ENCODE measurements around the gene TMEM258. TPM values are rescaled to one million over a fixed set of nuclear protein-coding genes. Genes with fewer than 3 reads are reported as not detected.
A peak's percentile ranks its signal among the peaks of the same experiment; 100 is the strongest.

The TMEM258 gene
- total RNA-seq, 5 donors from 2014 or later (not counting 1 experiment from before 2014, with no cell fraction given), result 68.1 to 96.0 (median 87.8) TPM

GRCh38 chr11:61827571-61828378 is 35.4 kb upstream of the TMEM258 start, which contains the start of gene FADS2:
FADS2 (plus strand) TSS chr11:61828300; CDS start chr11:61828391, 91 bp downstream.
- Mint-ChIP-seq H3K4me1 (peaks cover 17 to 44% (median 20%) of the 10 kb centered on the region in 3 donors), H3K4me3 (peak within 1 kb of the TSS; percentile 75 to 85 (median 78)), H3K27ac (no peak within 1 kb of the TSS), H3K36me3 (no peaks in the 10 kb centered on the region), H3K27me3 (peaks cover 0 to 44% of the 10 kb centered on the region in 2 donors), H3K9me3 (no peaks in the 10 kb centered on the region)
- no peak within 1 kb of the TSS for H3K27ac ChIP-seq (ENCODE audit: low read length)
- no peaks in the 10 kb centered on the region for H3K36me3 ChIP-seq (ENCODE audit: control insufficient read depth in 2 of 2, extremely low read depth in 1 of 2, insufficient read depth in 1 of 2, low read length in 1 of 2)
- POLR2A ChIA-PET, result interaction anchor here in 1 of 2 donors (0.6 to 0.7 kb wide), 3 partner anchors 18 to 285 kb away, joined by 3 to 6 read pairs (median 5); no protein-coding TSS in a partner anchor
- ATAC-seq (replicated peaks in 1 of 4) (peak; percentile 75 to 90 (median 82)), DNase-seq (peak in 34 of 35 experiments; percentile 29 to 89 (median 58))
- CTCF ChIA-PET, result interaction anchor here in 1 of 2 donors (0.9 to 1.2 kb wide), 2 partner anchors 9 to 31 kb away, joined by 3 to 4 read pairs; no protein-coding TSS in a partner anchor
- 2% methylated on average over 81 of the region's 83 CpGs for WGBS (ENCODE audit: insufficient coverage)
- peak within 1 kb of the TSS; percentile 51 to 76 for H3K4me3 ChIP-seq (ENCODE audit: control insufficient read depth in 1 of 2, extremely low read depth in 1 of 2, low read length in 1 of 2)
- no peaks in the 10 kb centered on the region for H3K9me3 ChIP-seq
- H3K4me1 ChIP-seq (ENCODE audit: control insufficient read depth in 1 of 2, extremely low read depth in 1 of 2, insufficient read depth in 2 of 2, low read length in 2 of 2), result peaks cover 25 to 26% of the 10 kb centered on the region in 2 experiments
- H3K27me3 ChIP-seq (replicated peaks in 1 of 2; ENCODE audit: control insufficient read depth in 2 of 2, extremely low read depth in 1 of 2, insufficient read depth in 2 of 2, low read length in 1 of 2), result peaks cover 0 to 36% of the 10 kb centered on the region in 2 experiments

- Histone ChIP-seq H3K36me3 (ENCODE audit: control insufficient read depth in 2 of 2, extremely low read depth in 1 of 2, insufficient read depth in 1 of 2, low read length in 1 of 2) (no peaks in the 10 kb centered on the region), H3K4me1 (ENCODE audit: control insufficient read depth in 1 of 2, extremely low read depth in 1 of 2, insufficient read depth in 2 of 2, low read length in 2 of 2) (peaks cover 25 to 26% of the 10 kb centered on the region in 2 experiments), H3K4me3 (ENCODE audit: control insufficient read depth in 1 of 2, extremely low read depth in 1 of 2, low read length in 1 of 2) (peak overlapping the region; percentile 51), H3K27me3 (replicated peaks in 1 of 2; ENCODE audit: control insufficient read depth in 2 of 2, extremely low read depth in 1 of 2, insufficient read depth in 2 of 2, low read length in 1 of 2) (peaks cover 0 to 36% of the 10 kb centered on the region in 2 experiments), H3K27ac (ENCODE audit: low read length) (no peak overlapping the region), H3K9me3 (no peaks in the 10 kb centered on the region)
- Mint-ChIP-seq H3K9me3 (no peaks in the 10 kb centered on the region), H3K4me1 (peaks cover 17 to 39% (median 20%) of the 10 kb centered on the region in 3 donors), H3K27ac (no peak overlapping the region), H3K27me3 (peaks cover 0 to 41% of the 10 kb centered on the region in 2 donors), H3K4me3 (peak overlapping the region; percentile 75 to 85 (median 78)), H3K36me3 (no peaks in the 10 kb centered on the region)
- CTCF ChIA-PET, result interaction anchor here in 1 of 2 donors (0.9 to 2.0 kb wide), 2 partner anchors 9 to 30 kb away, joined by 3 to 6 read pairs; no protein-coding TSS in a partner anchor
- POLR2A ChIA-PET, result no interaction called here
- ATAC-seq (replicated peaks in 1 of 4) (no peak), DNase-seq (peak in 3 of 35 experiments; percentile 9 to 26 (median 10))
- WGBS (ENCODE audit: insufficient coverage), result 46% methylated on average over 15 of the region's 23 CpGs
These were observed 34.7 kb upstream of the TMEM258 start for GRCh38 chr11:61826930-61827570.

- ATAC-seq (replicated peaks in 1 of 4), result no peak
- WGBS (ENCODE audit: insufficient coverage), result no CpG with 5 or more reads among the region's 2 CpGs
- H3K27ac ChIP-seq (ENCODE audit: low read length), result no peak overlapping the region
These were observed 27.8 kb upstream of the TMEM258 start for GRCh38 chr11:61820174-61820573.

GRCh38 chr11:61817471-61818202 is 25.2 kb upstream of the TMEM258 start:
- DNase-seq, result no peak
- H3K4me1 Mint-ChIP-seq, result peaks cover 13 to 19% (median 16%) of the 10 kb centered on the region in 3 donors
- CTCF ChIA-PET, result interaction anchor here in 1 of 2 donors (1.0 to 1.8 kb wide), 3 partner anchors 10 to 20 kb away, joined by 3 to 6 read pairs (median 5); no protein-coding TSS in a partner anchor
- peak overlapping the region; percentile 64 to 91 (median 74) for H3K4me3 Mint-ChIP-seq
- H3K27ac Mint-ChIP-seq, result no peak overlapping the region
- POLR2A ChIA-PET, result interaction anchor here in 1 of 2 donors (0.5 kb wide), 1 partner anchor 26 kb away, joined by 4 read pairs; no protein-coding TSS in a partner anchor
- Histone ChIP-seq H3K27me3 (replicated peaks in 1 of 2; ENCODE audit: control insufficient read depth in 2 of 2, extremely low read depth in 1 of 2, insufficient read depth in 2 of 2, low read length in 1 of 2) (peaks cover 0 to 46% of the 10 kb centered on the region in 2 experiments), H3K36me3 (ENCODE audit: control insufficient read depth in 2 of 2, extremely low read depth in 1 of 2, insufficient read depth in 1 of 2, low read length in 1 of 2) (peaks cover 0 to under 1% of the 10 kb centered on the region in 2 donors), H3K27ac (ENCODE audit: low read length) (no peak overlapping the region), H3K4me1 (ENCODE audit: control insufficient read depth in 1 of 2, extremely low read depth in 1 of 2, insufficient read depth in 2 of 2, low read length in 2 of 2) (peaks cover 12 to 26% of the 10 kb centered on the region in 2 experiments), H3K4me3 (ENCODE audit: control insufficient read depth in 1 of 2, extremely low read depth in 1 of 2, low read length in 1 of 2) (peak overlapping the region in 1 of 2 donors; percentile 38), H3K9me3 (no peaks in the 10 kb centered on the region)
- H3K27me3 Mint-ChIP-seq, result peaks cover 0 to 33% of the 10 kb centered on the region in 2 donors
- no peaks in the 10 kb centered on the region for H3K9me3 Mint-ChIP-seq
- WGBS (ENCODE audit: insufficient coverage), result 80% methylated on average over 1 of the region's 6 CpGs
- no peaks in the 10 kb centered on the region for H3K36me3 Mint-ChIP-seq
- ATAC-seq (replicated peaks in 1 of 4), result no peak

More at GRCh38 chr11:61820174-61820573, 27.8 kb upstream of the TMEM258 start:
- peaks cover 0 to 21% of the 10 kb centered on the region in 2 donors for H3K27me3 Mint-ChIP-seq
- no peaks in the 10 kb centered on the region for H3K9me3 ChIP-seq
- CTCF ChIA-PET, result interaction anchor here in 1 of 2 donors (0.7 to 1.5 kb wide), 2 partner anchors 23 to 262 kb away, joined by 4 to 5 read pairs; no protein-coding TSS in a partner anchor
- peaks cover 10 to 15% (median 10%) of the 10 kb centered on the region in 3 donors for H3K4me1 Mint-ChIP-seq
- H3K4me3 Mint-ChIP-seq, result no peak overlapping the region
- no peaks in the 10 kb centered on the region for H3K36me3 ChIP-seq (ENCODE audit: control insufficient read depth in 2 of 2, extremely low read depth in 1 of 2, insufficient read depth in 1 of 2, low read length in 1 of 2)
- H3K4me1 ChIP-seq (ENCODE audit: control insufficient read depth in 1 of 2, extremely low read depth in 1 of 2, insufficient read depth in 2 of 2, low read length in 2 of 2), result peaks cover 8 to 20% of the 10 kb centered on the region in 2 experiments
- POLR2A ChIA-PET, result no interaction called here
- H3K36me3 Mint-ChIP-seq, result no peaks in the 10 kb centered on the region
- no peak overlapping the region for H3K27ac Mint-ChIP-seq
- H3K27me3 ChIP-seq (replicated peaks in 1 of 2; ENCODE audit: control insufficient read depth in 2 of 2, extremely low read depth in 1 of 2, insufficient read depth in 2 of 2, low read length in 1 of 2), result peaks cover 0 to 30% of the 10 kb centered on the region in 2 experiments
- H3K9me3 Mint-ChIP-seq, result no peaks in the 10 kb centered on the region
- no peak for DNase-seq
- H3K4me3 ChIP-seq (ENCODE audit: control insufficient read depth in 1 of 2, extremely low read depth in 1 of 2, low read length in 1 of 2), result no peak overlapping the region

GRCh38 chr11:61816736-61817455 is 24.5 kb upstream of the TMEM258 start, which contains the start of gene FADS1:
FADS1 (minus strand) TSS chr11:61817003; CDS start chr11:61816929, 74 bp downstream.
- CTCF ChIA-PET, result interaction anchor here in 1 of 2 donors (1.8 kb wide), 1 partner anchor 20 kb away, joined by 6 read pairs; no protein-coding TSS in a partner anchor
- H3K27ac ChIP-seq (ENCODE audit: low read length), result no peak within 1 kb of the TSS
- no peaks in the 10 kb centered on the region for H3K9me3 Mint-ChIP-seq
- WGBS (ENCODE audit: insufficient coverage), result under 1% methylated on average over 67 of the region's 73 CpGs
- no peaks in the 10 kb centered on the region for H3K9me3 ChIP-seq
- peak within 1 kb of the TSS; percentile 22 to 74 for H3K27ac Mint-ChIP-seq
- H3K4me3 Mint-ChIP-seq, result peak within 1 kb of the TSS; percentile 85 to 91 (median 85)
- H3K4me3 ChIP-seq (ENCODE audit: control insufficient read depth in 1 of 2, extremely low read depth in 1 of 2, low read length in 1 of 2), result peak within 1 kb of the TSS; percentile 67 to 79
- ATAC-seq (replicated peaks in 1 of 4) (peak; percentile 58 to 74 (median 62)), DNase-seq (peak in 34 of 35 experiments; percentile 33 to 82 (median 56))
- H3K27me3 ChIP-seq (replicated peaks in 1 of 2; ENCODE audit: control insufficient read depth in 2 of 2, extremely low read depth in 1 of 2, insufficient read depth in 2 of 2, low read length in 1 of 2), result peaks cover 0 to 46% of the 10 kb centered on the region in 2 experiments
- POLR2A ChIA-PET, result no interaction called here
- no peaks in the 10 kb centered on the region for H3K36me3 Mint-ChIP-seq
- peaks cover 13 to 19% (median 16%) of the 10 kb centered on the region in 3 donors for H3K4me1 Mint-ChIP-seq
- peaks cover 12 to 26% of the 10 kb centered on the region in 2 experiments for H3K4me1 ChIP-seq (ENCODE audit: control insufficient read depth in 1 of 2, extremely low read depth in 1 of 2, insufficient read depth in 2 of 2, low read length in 2 of 2)
- H3K36me3 ChIP-seq (ENCODE audit: control insufficient read depth in 2 of 2, extremely low read depth in 1 of 2, insufficient read depth in 1 of 2, low read length in 1 of 2), result peaks cover 0 to 4% of the 10 kb centered on the region in 2 donors
- H3K27me3 Mint-ChIP-seq, result peaks cover 0 to 33% of the 10 kb centered on the region in 2 donors
